IMR-90 (cell line): ENCODE measurements around the gene NTM. TPM values are rescaled to one million over a fixed set of nuclear protein-coding genes. Genes with fewer than 3 reads are reported as not detected.

Source experiments
- ATAC-seq: fragments of 200-7000 bp; cut with Tn5 transposase; 2 replicates; pipeline ENCODE4 v1.9.1; 2020; ENCODE audit warnings: low read depth, mild to moderate bottlenecking, moderate library complexity
- BruUV-seq: library from RNA; stranded (reverse); fragments of 400-500 nt; replicated peaks from 2 replicates; lab custom pipeline; 2021; lab: Mats Ljungman, UMichigan
- CTCF ChIA-PET: fragments of 300-600 bp; formaldehyde crosslinking; extraction: SDS; loops from one replicate; lab custom pipeline; 2021; ENCODE audit warnings: antibody characterized with exemption; lab: Yijun Ruan, JAX
- POLR2A ChIA-PET: fragments of 300-600 bp; sonication (Branson Sonifier 250); formaldehyde crosslinking; loops from one replicate; lab custom pipeline; 2022; ENCODE audit warnings: antibody characterized with exemption; ENCODE audit not compliant: unreplicated experiment; lab: Charles Lee
- DNase-seq: peaks from one replicate; pipeline ENCODE4 v3.0.0; 2013
- H2AFZ ChIP-seq: replicated peaks from 2 replicates; pipeline ENCODE3; 2013; ENCODE audit warnings: low read length, mild to moderate bottlenecking; ENCODE audit not compliant: poor library complexity
- H2AK5ac ChIP-seq: 2 replicates; pipeline ENCODE4 v1.6.1; 2013; ENCODE audit warnings: low read depth, low read length, inconsistent platforms
- H2AK9ac ChIP-seq: replicated peaks from 2 replicates; pipeline ENCODE3; 2013; ENCODE audit warnings: mild to moderate bottlenecking, low read depth, low read length, moderate library complexity; ENCODE audit not compliant: poor library complexity
- H2BK120ac ChIP-seq: 2 replicates; pipeline ENCODE4 v1.6.1; 2013; ENCODE audit warnings: low read depth, low read length, inconsistent platforms
- H2BK15ac ChIP-seq: 3 replicates; pipeline ENCODE4 v1.6.1; 2013; ENCODE audit warnings: low read depth, low read length, inconsistent platforms
- H2BK20ac ChIP-seq: 2 replicates; pipeline ENCODE4 v1.6.1; 2013; ENCODE audit warnings: low read depth, mild to moderate bottlenecking, inconsistent platforms, low read length, moderate library complexity
- H2BK5ac ChIP-seq: 2 replicates; pipeline ENCODE4 v1.6.1; 2013; ENCODE audit warnings: mild to moderate bottlenecking, low read depth, low read length, inconsistent platforms; ENCODE audit not compliant: poor library complexity, severe bottlenecking
- H3K14ac ChIP-seq: replicated peaks from 2 replicates; pipeline ENCODE4 v1.6.1; 2013; ENCODE audit warnings: low read depth, low read length, inconsistent platforms
- H3K18ac ChIP-seq: 2 replicates; pipeline ENCODE4 v1.6.1; 2013; ENCODE audit warnings: low read depth, low read length, control low read depth
- H3K23ac ChIP-seq: 2 replicates; pipeline ENCODE4 v1.6.1; 2013; ENCODE audit warnings: low read depth, low read length, inconsistent platforms
- H3K27ac ChIP-seq: 2 replicates; pipeline ENCODE4 v1.5.1; 2013; ENCODE audit warnings: mild to moderate bottlenecking, control low read depth, low read length; ENCODE audit not compliant: insufficient read depth
- H3K27me3 ChIP-seq: 2 replicates; pipeline ENCODE4 v1.6.1; 2013; ENCODE audit warnings: low read length; ENCODE audit not compliant: control insufficient read depth, insufficient read depth
- H3K36me3 ChIP-seq: 2 replicates; pipeline ENCODE4 v1.6.1; 2013; ENCODE audit warnings: low read length, mixed read lengths; ENCODE audit not compliant: control insufficient read depth, insufficient read depth
- H3K4ac ChIP-seq: 2 replicates; pipeline ENCODE4 v1.6.1; 2013; ENCODE audit warnings: low read depth, low read length, inconsistent platforms
- H3K4me1 ChIP-seq: 2 replicates; pipeline ENCODE4 v1.6.1; 2013; ENCODE audit warnings: low read length, mixed read lengths; ENCODE audit not compliant: control insufficient read depth, insufficient read depth
- H3K4me2 ChIP-seq: 2 replicates; pipeline ENCODE4 v1.6.1; 2013; ENCODE audit warnings: low read depth, mild to moderate bottlenecking, control low read depth, low read length, moderate library complexity
- H3K4me3 ChIP-seq: 2 replicates; pipeline ENCODE4 v1.5.1; 2013; ENCODE audit warnings: low read depth, mild to moderate bottlenecking, control low read depth, low read length, moderate library complexity; ENCODE audit not compliant: insufficient read depth
- H3K56ac ChIP-seq: 2 replicates; pipeline ENCODE4 v1.6.1; 2013; ENCODE audit warnings: low read length, inconsistent platforms; ENCODE audit not compliant: insufficient read depth; ENCODE audit errors: extremely low read depth
- H3K79me1 ChIP-seq, 2 experiments: 2 replicates each; pipeline ENCODE4 v1.6.1; 2013; ENCODE audit warnings: low read length in 2 of 2, inconsistent platforms in 1 of 2, low read depth in 1 of 2
- H3K9ac ChIP-seq: 2 replicates; pipeline ENCODE4 v1.6.1; 2013; ENCODE audit warnings: low read depth, low read length, control low read depth
- H3K9me1 ChIP-seq: 2 replicates; pipeline ENCODE4 v1.6.1; 2013; ENCODE audit warnings: low read length, inconsistent platforms; ENCODE audit not compliant: insufficient read depth
- H3K9me3 ChIP-seq: 2 replicates; pipeline ENCODE4 v1.6.1; 2013; ENCODE audit warnings: low read length; ENCODE audit not compliant: control insufficient read depth, insufficient read depth
- H4K20me1 ChIP-seq: 2 replicates; pipeline ENCODE4 v1.6.1; 2013; ENCODE audit warnings: low read length, inconsistent platforms; ENCODE audit not compliant: insufficient read depth
- H4K5ac ChIP-seq: 2 replicates; pipeline ENCODE4 v1.6.1; 2013; ENCODE audit warnings: mild to moderate bottlenecking, low read depth, low read length, control low read depth
- H4K8ac ChIP-seq, 2 experiments: 2 replicates each; pipeline ENCODE4 v1.6.1; 2013; ENCODE audit warnings: low read depth in 2 of 2, low read length in 2 of 2, control low read depth in 1 of 2, inconsistent platforms in 1 of 2
- H4K91ac ChIP-seq: 2 replicates; pipeline ENCODE4 v1.6.1; 2013; ENCODE audit warnings: low read depth, low read length, inconsistent platforms; ENCODE audit not compliant: insufficient read depth
- BHLHE40 ChIP-seq: fragments of 150-350 bp; IDR thresholded peaks from 2 replicates; pipeline ENCODE4 v1.6.1; 2016; ENCODE audit warnings: mild to moderate bottlenecking, low read depth, low read length
- CEBPB ChIP-seq: IDR thresholded peaks from 2 replicates; pipeline ENCODE4 v1.6.1; 2012; ENCODE audit warnings: low read depth, low read length, improper control_type of control experiment
- CHD1 ChIP-seq: IDR thresholded peaks from 2 replicates; pipeline ENCODE4 v1.6.1; 2012; ENCODE audit warnings: low read depth, low read length, improper control_type of control experiment
- MAZ ChIP-seq: IDR thresholded peaks from 2 replicates; pipeline ENCODE4 v1.6.1; 2012; ENCODE audit warnings: low read depth, mild to moderate bottlenecking, low read length, improper control_type of control experiment, moderate library complexity, borderline replicate concordance
- MXI1 ChIP-seq: IDR thresholded peaks from 2 replicates; pipeline ENCODE4 v1.6.1; 2012; ENCODE audit warnings: low read depth, mild to moderate bottlenecking, low read length, moderate library complexity, borderline replicate concordance
- NFE2L2 ChIP-seq: fragments of 150-350 bp; IDR thresholded peaks from 2 replicates; pipeline ENCODE4 v1.6.1; 2016; ENCODE audit warnings: low read depth, mild to moderate bottlenecking, low read length
- POLR2A ChIP-seq: IDR thresholded peaks from 2 replicates; pipeline ENCODE4 v1.6.1; 2012; ENCODE audit warnings: mild to moderate bottlenecking, low read depth, low read length
- RAD21 ChIP-seq: IDR thresholded peaks from 2 replicates; pipeline ENCODE4 v1.6.1; 2012; ENCODE audit warnings: low read length, improper control_type of control experiment
- RFX5 ChIP-seq: IDR thresholded peaks from 2 replicates; pipeline ENCODE4 v1.8.0; 2012; ENCODE audit warnings: low read depth, mild to moderate bottlenecking, low read length, moderate library complexity
- SMC3 ChIP-seq: fragments of 150-350 bp; IDR thresholded peaks from 2 replicates; pipeline ENCODE4 v1.6.1; 2016; ENCODE audit warnings: low read depth, mild to moderate bottlenecking, antibody characterized with exemption, low read length, moderate library complexity
- WGBS, 2 experiments: methylation state at CpG; one replicate each; pipeline versions ENCODE4 v1.1.5 to v1.1.7; 2013; ENCODE audit warnings: missing lambda C conversion rate in 2 of 2; ENCODE audit not compliant: insufficient read length in 1 of 2; ENCODE audit errors: extremely low coverage in 2 of 2; 5-methylcytosine and 5-hydroxymethylcytosine counted together
- dilution Hi-C: fragments of 300-500 bp; cut with HindIII; formaldehyde crosslinking; loops from one replicate; pipeline ENCODE4 v1.14.3; 2018; ENCODE audit warnings: low sequenced_read_pairs; ENCODE audit not compliant: unreplicated experiment
- in situ Hi-C: fragments of 300-500 bp; cut with MboI; formaldehyde crosslinking; loops from 3 replicates; pipeline ENCODE4 v1.14.3; 2019; ENCODE audit warnings: low sequenced_read_pairs, inconsistent platforms, mixed read lengths
- intact Hi-C: fragments of 100-400 bp; cut with micrococcal nuclease; formaldehyde crosslinking; loops from 2 replicates; pipeline ENCODE4 v1.10.0; 2022
- polyA plus RNA-seq, 3 experiments: library from polyadenylated mRNA; depleted of rRNA; stranded (reverse); fragments of >200 nt; gene quantifications; 2 replicates each; pipeline ENCODE4 v1.2.3, GENCODE V29; 2012; ENCODE audit warnings: low replicate concordance in 1 of 3
- total RNA-seq: library from RNA; depleted of rRNA; stranded (reverse); fragments of >200 nt; gene quantifications from 2 replicates; pipeline ENCODE4 v1.2.3, GENCODE V29; 2012
- TF ChIP-seq, protein P1 (sequence below): conservative IDR thresholded peaks from 2 replicates; pipeline ENCODE4 v1.5.1; 2012; ENCODE audit warnings: mild to moderate bottlenecking, low read depth, low read length, improper control_type of control experiment
- TF ChIP-seq, protein P2 (sequence below): fragments of 150-350 bp; IDR thresholded peaks from 2 replicates; pipeline ENCODE4 v1.6.1; 2017; ENCODE audit warnings: mild to moderate bottlenecking, antibody characterized with exemption, low read length, low read depth
- TF ChIP-seq, protein P3 (sequence below): fragments of 150-350 bp; IDR thresholded peaks from 2 replicates; pipeline ENCODE4 v1.6.1; 2016; ENCODE audit warnings: low read depth, mild to moderate bottlenecking, low read length, moderate library complexity, borderline replicate concordance

The NTM gene
- total and polyA plus RNA-seq, 2 of the 4 experiments (the other 2 are of a cell fraction): 19.5 to 25.5 TPM

DNA sequence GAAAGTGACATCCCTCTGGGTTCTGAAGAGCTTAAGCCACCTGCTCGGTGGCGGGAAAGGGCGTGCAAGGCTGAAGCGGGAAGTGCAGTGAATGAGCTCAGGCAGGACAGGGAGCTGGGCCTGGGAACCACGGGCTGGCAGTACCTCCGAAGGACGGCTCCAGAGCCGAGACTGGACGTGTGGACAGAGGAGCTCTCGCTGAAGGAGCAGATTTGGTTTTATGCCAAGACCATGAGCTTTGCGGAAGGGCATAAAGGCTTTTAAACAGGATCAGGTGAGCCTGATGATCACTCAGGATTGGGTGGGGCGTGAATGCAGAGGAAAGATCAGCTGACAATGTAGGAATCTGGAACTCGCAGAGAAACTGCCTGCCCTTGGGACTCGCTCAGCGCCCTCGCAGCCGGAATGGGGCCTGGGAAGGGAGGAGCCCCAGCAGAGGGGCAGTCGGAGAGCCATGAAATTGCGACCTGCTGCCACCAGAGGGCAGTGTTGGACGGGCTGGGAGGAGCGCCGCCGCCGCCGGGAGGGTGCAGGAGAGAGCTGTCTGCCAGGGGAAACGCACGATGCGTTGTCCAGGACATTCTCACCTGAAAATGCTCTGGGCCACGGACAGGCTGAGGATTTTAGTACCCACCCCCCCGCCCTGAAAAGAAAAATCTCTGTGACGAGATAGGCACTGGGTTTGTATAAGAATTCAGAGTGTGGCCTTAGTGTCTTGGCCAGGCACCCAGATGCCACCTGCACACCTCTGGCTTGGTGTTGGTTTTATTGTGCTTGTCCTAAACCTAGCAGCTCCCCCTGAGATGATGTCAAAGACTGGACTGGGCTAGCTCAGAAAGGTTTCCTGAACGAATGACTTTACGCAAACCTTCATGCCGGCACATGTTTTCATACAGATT lies 324.4 kb downstream of the NTM start:
- Histone ChIP-seq H2BK5ac (no peak overlapping the region), H3K36me3 (no peaks in the 10 kb centered on the region), H4K8ac (peak overlapping the region in 1 of 2 experiments; percentile 72; a peak in 1 of 4 replicates), H3K56ac (no peak overlapping the region), H3K9ac (no peak overlapping the region), H3K79me1 (no peaks in the 10 kb centered on the region), H3K27me3 (no peaks in the 10 kb centered on the region; the same call in 1 of the 2 replicates), H4K20me1 (no peaks in the 10 kb centered on the region), H3K18ac (no peak overlapping the region), H2AK9ac (no peak overlapping the region), H4K5ac (no peak overlapping the region), H3K23ac (0 out of 2 replicates have a peak overlapping the region, but pooled peaks have one; percentile 69), H3K14ac (peak overlapping the region; percentile 72), H3K4me1 (0 out of 2 replicates have a peak, but pooled peaks cover 2% of the 10 kb centered on the region), H3K9me1 (no peaks in the 10 kb centered on the region), H4K91ac (no peak overlapping the region), H3K4me2 (peak overlapping the region; percentile 70), H2BK120ac (peak overlapping the region; percentile 83), H2BK15ac (no peak overlapping the region), H3K4me3 (no peak overlapping the region), H3K27ac (no peak overlapping the region), H2AK5ac (peak overlapping the region; percentile 49; the same call in 1 of the 2 replicates), H3K9me3 (no peaks in the 10 kb centered on the region), H3K4ac (peak overlapping the region; percentile 62; the same call in 1 of the 2 replicates), H2BK20ac (no peak overlapping the region; the same call in 1 of the 2 replicates), H2AFZ (peak overlapping the region; percentile 83)
- CTCF ChIA-PET: interaction anchor here (0.6 to 2.4 kb wide), 24 partner anchors 9 to 574 kb away, joined by 3 to 11 read pairs (median 4); no protein-coding TSS in a partner anchor
- WGBS, 2 experiments: 31% methylated on average over 14 of the region's 34 CpGs; no CpG with 5 or more reads in 1 of the 2 experiments
- in situ Hi-C loops (no loop called here), intact Hi-C loops (loop anchor here (1.0 to 10.0 kb wide), 6 partner anchors 54 to 708 kb away; no protein-coding TSS in a partner anchor), dilution Hi-C loops (no loop called here)
- ATAC-seq (peak; percentile 99), DNase-seq (peak; percentile 69)
- no TSS peak for BruUV-seq
- POLR2A ChIA-PET: no interaction called here
- peak; percentile 91 for TF ChIP-seq SMC3
- TF ChIP-seq MXI1: no peak
- TF ChIP-seq CEBPB: no peak
- TF ChIP-seq NFE2L2: no peak
- TF ChIP-seq, protein P1, sequence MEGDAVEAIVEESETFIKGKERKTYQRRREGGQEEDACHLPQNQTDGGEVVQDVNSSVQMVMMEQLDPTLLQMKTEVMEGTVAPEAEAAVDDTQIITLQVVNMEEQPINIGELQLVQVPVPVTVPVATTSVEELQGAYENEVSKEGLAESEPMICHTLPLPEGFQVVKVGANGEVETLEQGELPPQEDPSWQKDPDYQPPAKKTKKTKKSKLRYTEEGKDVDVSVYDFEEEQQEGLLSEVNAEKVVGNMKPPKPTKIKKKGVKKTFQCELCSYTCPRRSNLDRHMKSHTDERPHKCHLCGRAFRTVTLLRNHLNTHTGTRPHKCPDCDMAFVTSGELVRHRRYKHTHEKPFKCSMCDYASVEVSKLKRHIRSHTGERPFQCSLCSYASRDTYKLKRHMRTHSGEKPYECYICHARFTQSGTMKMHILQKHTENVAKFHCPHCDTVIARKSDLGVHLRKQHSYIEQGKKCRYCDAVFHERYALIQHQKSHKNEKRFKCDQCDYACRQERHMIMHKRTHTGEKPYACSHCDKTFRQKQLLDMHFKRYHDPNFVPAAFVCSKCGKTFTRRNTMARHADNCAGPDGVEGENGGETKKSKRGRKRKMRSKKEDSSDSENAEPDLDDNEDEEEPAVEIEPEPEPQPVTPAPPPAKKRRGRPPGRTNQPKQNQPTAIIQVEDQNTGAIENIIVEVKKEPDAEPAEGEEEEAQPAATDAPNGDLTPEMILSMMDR: peak; percentile 99
- no peak for TF ChIP-seq POLR2A
- TF ChIP-seq MAZ: peak; percentile 89
- TF ChIP-seq, protein P2, sequence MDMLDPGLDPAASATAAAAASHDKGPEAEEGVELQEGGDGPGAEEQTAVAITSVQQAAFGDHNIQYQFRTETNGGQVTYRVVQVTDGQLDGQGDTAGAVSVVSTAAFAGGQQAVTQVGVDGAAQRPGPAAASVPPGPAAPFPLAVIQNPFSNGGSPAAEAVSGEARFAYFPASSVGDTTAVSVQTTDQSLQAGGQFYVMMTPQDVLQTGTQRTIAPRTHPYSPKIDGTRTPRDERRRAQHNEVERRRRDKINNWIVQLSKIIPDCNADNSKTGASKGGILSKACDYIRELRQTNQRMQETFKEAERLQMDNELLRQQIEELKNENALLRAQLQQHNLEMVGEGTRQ: no peak
- TF ChIP-seq CHD1: no peak
- no peak for TF ChIP-seq BHLHE40
- peak; percentile 92 for TF ChIP-seq RAD21
- no peak for TF ChIP-seq RFX5
- TF ChIP-seq, protein P3, sequence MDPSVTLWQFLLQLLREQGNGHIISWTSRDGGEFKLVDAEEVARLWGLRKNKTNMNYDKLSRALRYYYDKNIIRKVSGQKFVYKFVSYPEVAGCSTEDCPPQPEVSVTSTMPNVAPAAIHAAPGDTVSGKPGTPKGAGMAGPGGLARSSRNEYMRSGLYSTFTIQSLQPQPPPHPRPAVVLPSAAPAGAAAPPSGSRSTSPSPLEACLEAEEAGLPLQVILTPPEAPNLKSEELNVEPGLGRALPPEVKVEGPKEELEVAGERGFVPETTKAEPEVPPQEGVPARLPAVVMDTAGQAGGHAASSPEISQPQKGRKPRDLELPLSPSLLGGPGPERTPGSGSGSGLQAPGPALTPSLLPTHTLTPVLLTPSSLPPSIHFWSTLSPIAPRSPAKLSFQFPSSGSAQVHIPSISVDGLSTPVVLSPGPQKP: no peak
